AG04449 (cell line): Measurements from ENCODE around the gene PTBP2.

Source experiments
- CTCF ChIA-PET: fragments of 350-600 bp; formaldehyde crosslinking; extraction: SDS; loops from one replicate; lab custom pipeline; 2021; ENCODE audit warnings: antibody characterized with exemption; lab: Yijun Ruan, JAX
- POLR2A ChIA-PET: fragments of 400-600, 350-600 bp; formaldehyde crosslinking; extraction: SDS; loops from one replicate; lab custom pipeline; 2020; ENCODE audit warnings: antibody characterized with exemption, inconsistent platforms; lab: Yijun Ruan, JAX
- DNase-seq: peaks from one replicate; pipeline ENCODE4 v3.0.0-alpha.2; 2010; ENCODE audit warnings: low read depth, low spot score
- H3K4me3 ChIP-seq: 2 replicates; pipeline ENCODE4 v1.5.1; 2011; ENCODE audit warnings: low read depth, mild to moderate bottlenecking, control low read depth, low read length
- CTCF ChIP-seq: IDR thresholded peaks from one replicate; pipeline ENCODE4 v1.5.1; 2011; ENCODE audit warnings: mild to moderate bottlenecking, moderate library complexity, low read length, control low read depth, inconsistent platforms; ENCODE audit not compliant: insufficient read depth; ENCODE audit errors: missing control alignments

The PTBP2 gene

GRCh38 chr1:96837781-96838216 lies 116.2 kb downstream of the PTBP2 start:
- CTCF ChIA-PET: no interaction called here
- no peak for TF ChIP-seq CTCF
- no peak for DNase-seq
- H3K4me3 ChIP-seq: no peak overlapping the region
- POLR2A ChIA-PET: no interaction called here

- ChIA-PET CTCF (no interaction called here), POLR2A (no interaction called here)
- TF ChIP-seq CTCF: no peak
- no peak for DNase-seq
- H3K4me3 ChIP-seq: no peak overlapping the region
Measured at GRCh38 chr1:96840396-96840795, 118.8 kb downstream of the PTBP2 start.

GRCh38 chr1:96842215-96842614 lies 120.6 kb downstream of the PTBP2 start:
- DNase-seq: no peak
- POLR2A ChIA-PET: no interaction called here
- no peak overlapping the region for H3K4me3 ChIP-seq
- CTCF ChIA-PET: interaction anchor here (1.0 kb wide), 1 partner anchor 606 kb away, joined by 3 read pairs; no protein-coding TSS in a partner anchor
- no peak for TF ChIP-seq CTCF

- ChIA-PET CTCF (interaction anchor here (1.0 kb wide), 1 partner anchor 607 kb away, joined by 3 read pairs; no protein-coding TSS in a partner anchor), POLR2A (no interaction called here)
- no peak overlapping the region for H3K4me3 ChIP-seq
- TF ChIP-seq CTCF: no peak
- peak; percentile 10 for DNase-seq
Measured at GRCh38 chr1:96843196-96843595, 121.6 kb downstream of the PTBP2 start.

GRCh38 chr1:96843601-96844000 lies 122.0 kb downstream of the PTBP2 start:
- ChIA-PET POLR2A (no interaction called here), CTCF (no interaction called here)
- no peak overlapping the region for H3K4me3 ChIP-seq
- no peak for TF ChIP-seq CTCF
- DNase-seq: no peak

- ChIA-PET CTCF (interaction anchor here (0.8 to 1.4 kb wide), 2 partner anchors 33 to 609 kb away, joined by 3 to 4 read pairs; no protein-coding TSS in a partner anchor), POLR2A (no interaction called here)
- TF ChIP-seq CTCF: peak; percentile 52
- no peak overlapping the region for H3K4me3 ChIP-seq
- DNase-seq: no peak
Measured at GRCh38 chr1:96845464-96845863, 123.9 kb downstream of the PTBP2 start.
